ENCODE measurements around the gene TUBGCP2. TPM values are rescaled to one million over a fixed set of nuclear protein-coding genes. Genes with fewer than 3 reads are reported as not detected.

TUBGCP2 gene
- polyA plus RNA-seq, 1 donor (not counting 4 experiments of a cell fraction or from before 2014, with no cell fraction given): 55.8 TPM

DNA sequence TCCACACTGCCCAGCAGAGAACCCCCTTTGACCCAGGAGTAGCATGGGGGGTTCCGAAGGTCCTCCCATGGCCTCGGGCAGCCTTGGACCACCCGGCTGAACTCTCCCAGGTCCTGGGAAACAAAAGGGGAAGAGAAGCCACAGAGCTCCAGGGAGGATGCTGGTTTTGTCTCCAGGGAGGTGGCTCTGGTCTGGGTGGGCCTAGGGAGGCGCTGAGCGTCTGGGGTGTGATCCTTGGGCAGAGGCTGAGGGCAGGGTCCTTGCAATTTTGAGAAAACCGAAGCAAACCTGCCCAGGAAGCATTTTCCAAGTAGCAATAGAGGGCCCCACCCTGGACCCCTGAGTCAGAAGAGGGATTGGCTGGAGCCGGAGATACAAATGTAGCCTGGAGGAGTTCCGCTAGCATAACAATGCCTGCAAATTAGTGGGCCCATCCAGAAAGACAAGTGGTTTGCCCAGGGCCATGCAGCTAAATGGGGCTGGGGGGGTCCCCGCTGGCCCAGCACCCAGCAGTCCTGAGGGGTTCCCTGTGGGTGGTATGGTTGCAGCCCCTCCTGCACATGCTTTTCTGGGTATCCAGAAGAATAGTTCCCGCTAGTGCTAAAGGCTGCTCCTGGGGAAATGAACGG is 76.6 kb downstream of the TUBGCP2 start:
- no peak overlapping the region for H2AFZ ChIP-seq (ENCODE audit: control insufficient read depth, low read length)
- FAIRE-seq: no peak
- H3K4me3 ChIP-seq (ENCODE audit: control insufficient read depth in 2 of 3, extremely low read depth in 1 of 3, insufficient read depth in 2 of 3, low read depth in 1 of 3, low read length in 3 of 3): no peak overlapping the region
- H3K9ac ChIP-seq (ENCODE audit: control insufficient read depth, extremely low read depth, insufficient read depth, low read length): no peak overlapping the region
- H3K9me3 ChIP-seq (ENCODE audit: control insufficient read depth, low read depth, low read length): no peaks in the 10 kb centered on the region
- H3K27ac ChIP-seq (ENCODE audit: control insufficient read depth, insufficient read depth, low read length): no peak overlapping the region
- no peak for DNase-seq (ENCODE audit: low read depth, low spot score)
- no peaks in the 10 kb centered on the region for H3K4me1 ChIP-seq (ENCODE audit: control insufficient read depth, extremely low read depth, insufficient read depth, low read length)
- H4K20me1 ChIP-seq (ENCODE audit: control insufficient read depth, extremely low read depth, insufficient read depth, low read length): no peaks in the 10 kb centered on the region
- H3K9me1 ChIP-seq (ENCODE audit: control insufficient read depth, extremely low read depth, insufficient read depth, low read length): no peaks in the 10 kb centered on the region
- no peak for TF ChIP-seq EZH2 (IDR thresholded peaks at IDR 0.05; ENCODE audit: low read length)
- TF ChIP-seq, protein P1, sequence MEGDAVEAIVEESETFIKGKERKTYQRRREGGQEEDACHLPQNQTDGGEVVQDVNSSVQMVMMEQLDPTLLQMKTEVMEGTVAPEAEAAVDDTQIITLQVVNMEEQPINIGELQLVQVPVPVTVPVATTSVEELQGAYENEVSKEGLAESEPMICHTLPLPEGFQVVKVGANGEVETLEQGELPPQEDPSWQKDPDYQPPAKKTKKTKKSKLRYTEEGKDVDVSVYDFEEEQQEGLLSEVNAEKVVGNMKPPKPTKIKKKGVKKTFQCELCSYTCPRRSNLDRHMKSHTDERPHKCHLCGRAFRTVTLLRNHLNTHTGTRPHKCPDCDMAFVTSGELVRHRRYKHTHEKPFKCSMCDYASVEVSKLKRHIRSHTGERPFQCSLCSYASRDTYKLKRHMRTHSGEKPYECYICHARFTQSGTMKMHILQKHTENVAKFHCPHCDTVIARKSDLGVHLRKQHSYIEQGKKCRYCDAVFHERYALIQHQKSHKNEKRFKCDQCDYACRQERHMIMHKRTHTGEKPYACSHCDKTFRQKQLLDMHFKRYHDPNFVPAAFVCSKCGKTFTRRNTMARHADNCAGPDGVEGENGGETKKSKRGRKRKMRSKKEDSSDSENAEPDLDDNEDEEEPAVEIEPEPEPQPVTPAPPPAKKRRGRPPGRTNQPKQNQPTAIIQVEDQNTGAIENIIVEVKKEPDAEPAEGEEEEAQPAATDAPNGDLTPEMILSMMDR (optimal IDR thresholded peaks at IDR 0.05 in 1 of 3, IDR thresholded peaks at IDR 0.05 in 1 of 3, conservative IDR thresholded peaks at IDR 0.05 in 1 of 3; ENCODE audit: extremely low read depth in 1 of 3, insufficient read depth in 2 of 3, low read length in 3 of 3): no peak
- H3K36me3 ChIP-seq (ENCODE audit: control insufficient read depth in 2 of 2, extremely low read depth in 1 of 2, insufficient read depth in 2 of 2, low read length in 2 of 2): no peaks in the 10 kb centered on the region
- H3K79me2 ChIP-seq (ENCODE audit: control insufficient read depth, insufficient read depth, low read length): no peaks in the 10 kb centered on the region
- peaks cover 81% of the 10 kb centered on the region for H3K27me3 ChIP-seq (ENCODE audit: control insufficient read depth, extremely low read depth, insufficient read depth, low read length)
- dilution Hi-C loops (cut with MboI; ENCODE audit: extremely low pct_ligation_motif_present, low sequenced_read_pairs): no loop called here
- no peak overlapping the region for H3K4me2 ChIP-seq (ENCODE audit: control insufficient read depth, extremely low read depth, insufficient read depth, low read depth, low read length)

DNA sequence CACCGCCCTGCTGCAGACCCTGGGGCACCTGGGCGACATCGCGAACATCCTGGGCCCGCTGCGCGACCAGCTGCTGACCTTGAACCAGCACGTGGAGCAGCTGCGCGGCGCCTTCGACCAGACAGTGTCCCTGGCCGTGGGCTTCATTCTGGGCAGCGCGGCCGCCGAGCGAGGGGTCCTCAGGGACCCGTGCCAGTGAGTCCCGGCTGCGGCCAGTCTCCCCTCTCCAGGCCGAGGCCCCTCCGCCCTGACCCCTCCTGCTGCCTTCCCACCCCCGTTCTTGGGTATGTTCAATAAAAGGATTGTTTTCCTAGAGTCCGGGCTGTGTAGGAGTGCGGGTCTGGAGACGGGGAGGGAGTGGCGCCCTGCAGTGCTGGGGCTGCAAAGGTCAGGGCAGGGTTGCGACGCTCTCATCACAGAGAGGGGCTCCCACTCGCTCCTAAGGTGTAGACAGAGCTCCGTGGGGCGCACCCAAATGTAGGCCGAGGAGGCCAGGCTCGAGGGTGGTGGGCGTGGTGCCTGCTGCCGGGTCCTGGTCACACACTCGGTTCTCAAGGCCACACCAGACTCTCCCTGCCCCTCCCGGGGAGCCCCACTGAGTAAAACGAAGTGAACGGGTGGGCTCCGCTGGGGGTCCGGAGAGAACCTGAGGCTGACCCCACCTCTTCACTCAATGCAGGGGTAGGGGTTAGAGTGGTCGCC is 77.3 kb downstream of the TUBGCP2 start:
- Histone ChIP-seq H3K79me2 (ENCODE audit: control insufficient read depth, insufficient read depth, low read length) (no peaks in the 10 kb centered on the region), H3K27me3 (ENCODE audit: control insufficient read depth, extremely low read depth, insufficient read depth, low read length) (peaks cover 79% of the 10 kb centered on the region), H3K4me1 (ENCODE audit: control insufficient read depth, extremely low read depth, insufficient read depth, low read length) (no peaks in the 10 kb centered on the region), H2AFZ (ENCODE audit: control insufficient read depth, low read length) (no peak overlapping the region), H3K9me1 (ENCODE audit: control insufficient read depth, extremely low read depth, insufficient read depth, low read length) (no peaks in the 10 kb centered on the region), H3K4me2 (ENCODE audit: control insufficient read depth, extremely low read depth, insufficient read depth, low read depth, low read length) (no peak overlapping the region), H3K9me3 (ENCODE audit: control insufficient read depth, low read depth, low read length) (no peaks in the 10 kb centered on the region), H3K36me3 (ENCODE audit: control insufficient read depth in 2 of 2, extremely low read depth in 1 of 2, insufficient read depth in 2 of 2, low read length in 2 of 2) (no peaks in the 10 kb centered on the region), H3K9ac (ENCODE audit: control insufficient read depth, extremely low read depth, insufficient read depth, low read length) (no peak overlapping the region), H3K4me3 (ENCODE audit: control insufficient read depth in 2 of 3, extremely low read depth in 1 of 3, insufficient read depth in 2 of 3, low read depth in 1 of 3, low read length in 3 of 3) (no peak overlapping the region), H4K20me1 (ENCODE audit: control insufficient read depth, extremely low read depth, insufficient read depth, low read length) (no peaks in the 10 kb centered on the region), H3K27ac (ENCODE audit: control insufficient read depth, insufficient read depth, low read length) (no peak overlapping the region)
- dilution Hi-C loops (cut with MboI; ENCODE audit: extremely low pct_ligation_motif_present, low sequenced_read_pairs): no loop called here
- DNase-seq (ENCODE audit: low read depth, low spot score) (no peak), FAIRE-seq (no peak)
- TF ChIP-seq, protein P1 (optimal IDR thresholded peaks at IDR 0.05 in 1 of 3, IDR thresholded peaks at IDR 0.05 in 1 of 3, conservative IDR thresholded peaks at IDR 0.05 in 1 of 3; ENCODE audit: extremely low read depth in 1 of 3, insufficient read depth in 2 of 3, low read length in 3 of 3): no peak
- peak; percentile 58 for TF ChIP-seq EZH2 (IDR thresholded peaks at IDR 0.05; ENCODE audit: low read length)

All from keratinocyte (primary cell).